Smooth muscle cell (in vitro differentiated cells): ENCODE data around the gene EP400. TPM values are rescaled to one million over a fixed set of nuclear protein-coding genes. Genes with fewer than 3 reads are reported as not detected.

Experiments
- DNase-seq: peaks from one replicate; lab custom pipeline; 2025; ENCODE audit not compliant: unreplicated experiment; lab: John Stamatoyannopoulos, UW
- H2AFZ ChIP-seq: fragments of 200-600 bp; sonication (generic); 2 replicates; pipeline ENCODE4 v1.6.0; 2016; ENCODE audit warnings: antibody characterized with exemption, low read depth, mild to moderate bottlenecking
- H3F3A ChIP-seq: fragments of 200-600 bp; sonication (generic); 2 replicates; pipeline ENCODE4 v1.6.0; 2017; ENCODE audit warnings: antibody characterized with exemption, low read depth
- H3K27ac ChIP-seq: fragments of 200-600 bp; sonication (generic); 2 replicates; pipeline ENCODE4 v1.5.1; 2016; ENCODE audit warnings: low read depth, mild to moderate bottlenecking
- H3K27me3 ChIP-seq: fragments of 200-600 bp; sonication (generic); 2 replicates; pipeline ENCODE4 v1.6.1; 2016; ENCODE audit warnings: low read depth, mild to moderate bottlenecking
- H3K36me3 ChIP-seq: fragments of 200-600 bp; sonication (generic); 2 replicates; pipeline ENCODE4 v1.5.1; 2016; ENCODE audit warnings: low read depth
- H3K4me1 ChIP-seq: fragments of 200-600 bp; sonication (generic); 2 replicates; pipeline ENCODE4 v1.5.1; 2016; ENCODE audit warnings: low read depth
- H3K4me2 ChIP-seq: fragments of 200-600 bp; sonication (generic); 2 replicates; pipeline ENCODE4 v1.6.0; 2016; ENCODE audit warnings: mild to moderate bottlenecking
- H3K4me3 ChIP-seq: fragments of 200-600 bp; sonication (generic); 2 replicates; pipeline ENCODE4 v1.5.1; 2016; ENCODE audit warnings: mild to moderate bottlenecking
- H3K79me2 ChIP-seq: fragments of 200-600 bp; sonication (generic); 2 replicates; pipeline ENCODE4 v1.6.0; 2016; ENCODE audit warnings: low read depth, mild to moderate bottlenecking
- H3K9ac ChIP-seq: fragments of 200-600 bp; sonication (generic); 2 replicates; pipeline ENCODE4 v1.6.0; 2016; ENCODE audit warnings: low read depth
- H3K9me3 ChIP-seq: fragments of 200-600 bp; sonication (generic); replicated peaks from 2 replicates; pipeline ENCODE4 v1.5.1; 2016; ENCODE audit warnings: low read depth
- H4K20me1 ChIP-seq: fragments of 200-600 bp; sonication (generic); 2 replicates; pipeline ENCODE4 v1.6.0; 2016; ENCODE audit warnings: low read depth
- CTCF ChIP-seq: fragments of 200-600 bp; sonication (generic); IDR thresholded peaks from 2 replicates; pipeline ENCODE4 v1.5.1; 2017; ENCODE audit warnings: borderline replicate concordance, mild to moderate bottlenecking, antibody characterized with exemption; ENCODE audit not compliant: insufficient read depth, poor library complexity, severe bottlenecking
- WGBS: methylation state at CpG from one replicate; pipeline ENCODE4 v1.1.7; 2016; ENCODE audit warnings: low lambda C conversion rate; 5-methylcytosine and 5-hydroxymethylcytosine counted together
- polyA plus RNA-seq: library from polyadenylated mRNA; unstranded; fragments of >200 nt; fragmentation: Nextera tagmentation; extraction: Ambion mirVana; gene quantifications from 2 replicates; pipeline ENCODE4 v1.2.1, GENCODE V29; 2016
- total RNA-seq: library from RNA; depleted of rRNA; stranded (reverse); fragments of >200 nt; gene quantifications from 2 replicates; pipeline ENCODE4 v1.2.3, GENCODE V29; 2014

Gene EP400
- total and polyA plus RNA-seq, 2 experiments from 2014 or later: 6.6 to 13.6 TPM

GRCh38 chr12:131917139-131917710 is 32.5 kb upstream of the EP400 start:
- Histone ChIP-seq H3K27me3 (no peaks in the 10 kb centered on the region), H3K9me3 (no peaks in the 10 kb centered on the region), H4K20me1 (peaks cover 2% of the 10 kb centered on the region), H3K4me2 (no peak overlapping the region), H3K36me3 (no peaks in the 10 kb centered on the region), H3K9ac (no peak overlapping the region), H3K4me3 (no peak overlapping the region), H3K4me1 (no peaks in the 10 kb centered on the region), H3K27ac (no peak overlapping the region), H3K79me2 (no peaks in the 10 kb centered on the region), H3F3A (no peaks in the 10 kb centered on the region), H2AFZ (no peak overlapping the region)
- WGBS: 86% methylated on average over 26 of the region's 31 CpGs
- no peak for TF ChIP-seq CTCF
- peak; percentile 24 for DNase-seq

GRCh38 chr12:131917711-131918306 is 31.9 kb upstream of the EP400 start:
- no peak for DNase-seq
- no peak overlapping the region for H3K4me2 ChIP-seq
- H3K36me3 ChIP-seq: no peaks in the 10 kb centered on the region
- no peak overlapping the region for H3K27ac ChIP-seq
- no peaks in the 10 kb centered on the region for H3K9me3 ChIP-seq
- no peaks in the 10 kb centered on the region for H3K79me2 ChIP-seq
- H4K20me1 ChIP-seq: no peaks in the 10 kb centered on the region
- no peaks in the 10 kb centered on the region for H3F3A ChIP-seq
- WGBS: 95% methylated on average over 16 of the region's 18 CpGs
- H3K9ac ChIP-seq: no peak overlapping the region
- no peaks in the 10 kb centered on the region for H3K4me1 ChIP-seq
- no peak overlapping the region for H2AFZ ChIP-seq
- no peak overlapping the region for H3K4me3 ChIP-seq
- no peaks in the 10 kb centered on the region for H3K27me3 ChIP-seq
- no peak for TF ChIP-seq CTCF

- no peak overlapping the region for H3K9ac ChIP-seq
- H3K27me3 ChIP-seq: no peaks in the 10 kb centered on the region
- H3K4me3 ChIP-seq: no peak overlapping the region
- 90% methylated on average over 13 of the region's 20 CpGs for WGBS
- H2AFZ ChIP-seq: no peak overlapping the region
- H3K4me1 ChIP-seq: no peaks in the 10 kb centered on the region
- no peak overlapping the region for H3K27ac ChIP-seq
- no peak for TF ChIP-seq CTCF
- no peaks in the 10 kb centered on the region for H3K9me3 ChIP-seq
- no peaks in the 10 kb centered on the region for H3F3A ChIP-seq
- no peaks in the 10 kb centered on the region for H3K79me2 ChIP-seq
- no peaks in the 10 kb centered on the region for H4K20me1 ChIP-seq
- no peak for DNase-seq
- no peaks in the 10 kb centered on the region for H3K36me3 ChIP-seq
- H3K4me2 ChIP-seq: no peak overlapping the region
Observed at GRCh38 chr12:131918311-131919050, 31.3 kb upstream of the EP400 start.
